ENCODE results near the gene CARD10.

DNA sequence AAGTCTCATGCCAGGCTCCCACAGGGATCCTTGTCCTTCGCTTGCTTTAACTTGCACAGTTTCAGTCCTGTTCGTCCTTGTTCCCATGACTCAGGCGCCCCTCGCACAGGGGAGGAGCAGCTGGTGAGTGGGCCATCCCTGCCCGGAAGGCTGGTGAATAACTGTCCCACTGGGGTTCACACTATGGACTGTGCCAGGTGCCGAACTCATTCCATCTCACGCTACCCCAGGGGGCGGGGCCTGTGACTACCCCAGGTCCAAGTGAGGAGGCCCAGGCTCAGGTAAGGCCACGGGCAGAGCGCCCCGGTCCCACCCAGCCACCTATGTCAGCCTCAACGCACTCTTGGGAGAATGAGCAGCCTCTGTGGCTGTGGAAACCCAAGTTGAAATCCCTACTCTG is 7.2 kb upstream of the CARD10 start:
- TF ChIP-seq POLR2AphosphoS5 (IDR thresholded peaks at IDR 0.05; ENCODE audit: low read depth, low read length): no peak
- TF ChIP-seq, protein P1, sequence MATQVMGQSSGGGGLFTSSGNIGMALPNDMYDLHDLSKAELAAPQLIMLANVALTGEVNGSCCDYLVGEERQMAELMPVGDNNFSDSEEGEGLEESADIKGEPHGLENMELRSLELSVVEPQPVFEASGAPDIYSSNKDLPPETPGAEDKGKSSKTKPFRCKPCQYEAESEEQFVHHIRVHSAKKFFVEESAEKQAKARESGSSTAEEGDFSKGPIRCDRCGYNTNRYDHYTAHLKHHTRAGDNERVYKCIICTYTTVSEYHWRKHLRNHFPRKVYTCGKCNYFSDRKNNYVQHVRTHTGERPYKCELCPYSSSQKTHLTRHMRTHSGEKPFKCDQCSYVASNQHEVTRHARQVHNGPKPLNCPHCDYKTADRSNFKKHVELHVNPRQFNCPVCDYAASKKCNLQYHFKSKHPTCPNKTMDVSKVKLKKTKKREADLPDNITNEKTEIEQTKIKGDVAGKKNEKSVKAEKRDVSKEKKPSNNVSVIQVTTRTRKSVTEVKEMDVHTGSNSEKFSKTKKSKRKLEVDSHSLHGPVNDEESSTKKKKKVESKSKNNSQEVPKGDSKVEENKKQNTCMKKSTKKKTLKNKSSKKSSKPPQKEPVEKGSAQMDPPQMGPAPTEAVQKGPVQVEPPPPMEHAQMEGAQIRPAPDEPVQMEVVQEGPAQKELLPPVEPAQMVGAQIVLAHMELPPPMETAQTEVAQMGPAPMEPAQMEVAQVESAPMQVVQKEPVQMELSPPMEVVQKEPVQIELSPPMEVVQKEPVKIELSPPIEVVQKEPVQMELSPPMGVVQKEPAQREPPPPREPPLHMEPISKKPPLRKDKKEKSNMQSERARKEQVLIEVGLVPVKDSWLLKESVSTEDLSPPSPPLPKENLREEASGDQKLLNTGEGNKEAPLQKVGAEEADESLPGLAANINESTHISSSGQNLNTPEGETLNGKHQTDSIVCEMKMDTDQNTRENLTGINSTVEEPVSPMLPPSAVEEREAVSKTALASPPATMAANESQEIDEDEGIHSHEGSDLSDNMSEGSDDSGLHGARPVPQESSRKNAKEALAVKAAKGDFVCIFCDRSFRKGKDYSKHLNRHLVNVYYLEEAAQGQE (IDR thresholded peaks at IDR 0.05; ENCODE audit: low read depth, low read length): no peak
- TF ChIP-seq EP300 (IDR thresholded peaks at IDR 0.05; ENCODE audit: borderline replicate concordance in 1 of 2, low read depth in 1 of 2, low read length in 1 of 2): no peak
- no peak for TF ChIP-seq CHD2 (IDR thresholded peaks at IDR 0.05; ENCODE audit: low read length, partially characterized antibody)
- TF ChIP-seq GABPA (IDR thresholded peaks at IDR 0.05; ENCODE audit: low read depth): no peak
- TF ChIP-seq, protein P2, sequence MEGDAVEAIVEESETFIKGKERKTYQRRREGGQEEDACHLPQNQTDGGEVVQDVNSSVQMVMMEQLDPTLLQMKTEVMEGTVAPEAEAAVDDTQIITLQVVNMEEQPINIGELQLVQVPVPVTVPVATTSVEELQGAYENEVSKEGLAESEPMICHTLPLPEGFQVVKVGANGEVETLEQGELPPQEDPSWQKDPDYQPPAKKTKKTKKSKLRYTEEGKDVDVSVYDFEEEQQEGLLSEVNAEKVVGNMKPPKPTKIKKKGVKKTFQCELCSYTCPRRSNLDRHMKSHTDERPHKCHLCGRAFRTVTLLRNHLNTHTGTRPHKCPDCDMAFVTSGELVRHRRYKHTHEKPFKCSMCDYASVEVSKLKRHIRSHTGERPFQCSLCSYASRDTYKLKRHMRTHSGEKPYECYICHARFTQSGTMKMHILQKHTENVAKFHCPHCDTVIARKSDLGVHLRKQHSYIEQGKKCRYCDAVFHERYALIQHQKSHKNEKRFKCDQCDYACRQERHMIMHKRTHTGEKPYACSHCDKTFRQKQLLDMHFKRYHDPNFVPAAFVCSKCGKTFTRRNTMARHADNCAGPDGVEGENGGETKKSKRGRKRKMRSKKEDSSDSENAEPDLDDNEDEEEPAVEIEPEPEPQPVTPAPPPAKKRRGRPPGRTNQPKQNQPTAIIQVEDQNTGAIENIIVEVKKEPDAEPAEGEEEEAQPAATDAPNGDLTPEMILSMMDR (IDR thresholded peaks at IDR 0.05): no peak
- TF ChIP-seq, protein P3, sequence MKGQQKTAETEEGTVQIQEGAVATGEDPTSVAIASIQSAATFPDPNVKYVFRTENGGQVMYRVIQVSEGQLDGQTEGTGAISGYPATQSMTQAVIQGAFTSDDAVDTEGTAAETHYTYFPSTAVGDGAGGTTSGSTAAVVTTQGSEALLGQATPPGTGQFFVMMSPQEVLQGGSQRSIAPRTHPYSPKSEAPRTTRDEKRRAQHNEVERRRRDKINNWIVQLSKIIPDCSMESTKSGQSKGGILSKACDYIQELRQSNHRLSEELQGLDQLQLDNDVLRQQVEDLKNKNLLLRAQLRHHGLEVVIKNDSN (IDR thresholded peaks at IDR 0.05; ENCODE audit: borderline replicate concordance, low read depth): no peak
- no peak for TF ChIP-seq TAF1 (IDR thresholded peaks at IDR 0.05; ENCODE audit: borderline replicate concordance, low read depth, low read length)
- TF ChIP-seq, protein P4, sequence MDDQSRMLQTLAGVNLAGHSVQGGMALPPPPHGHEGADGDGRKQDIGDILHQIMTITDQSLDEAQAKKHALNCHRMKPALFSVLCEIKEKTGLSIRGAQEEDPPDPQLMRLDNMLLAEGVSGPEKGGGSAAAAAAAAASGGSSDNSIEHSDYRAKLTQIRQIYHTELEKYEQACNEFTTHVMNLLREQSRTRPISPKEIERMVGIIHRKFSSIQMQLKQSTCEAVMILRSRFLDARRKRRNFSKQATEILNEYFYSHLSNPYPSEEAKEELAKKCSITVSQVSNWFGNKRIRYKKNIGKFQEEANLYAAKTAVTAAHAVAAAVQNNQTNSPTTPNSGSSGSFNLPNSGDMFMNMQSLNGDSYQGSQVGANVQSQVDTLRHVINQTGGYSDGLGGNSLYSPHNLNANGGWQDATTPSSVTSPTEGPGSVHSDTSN (IDR thresholded peaks at IDR 0.05): no peak
- TF ChIP-seq RFX5 (IDR thresholded peaks at IDR 0.05; ENCODE audit: low read length): no peak
- no peak for TF ChIP-seq ELF1 (IDR thresholded peaks at IDR 0.05)
- no peak for TF ChIP-seq YY1 (IDR thresholded peaks at IDR 0.05; ENCODE audit: low read depth)

All from SK-N-SH (cell line).